Endodermal cell (in vitro differentiated cells): Measurements from ENCODE around the gene MSMP. TPM values are rescaled to one million over a fixed set of nuclear protein-coding genes. Genes with fewer than 3 reads are reported as not detected.

ENCODE experiments used
- DNase-seq: peaks from one replicate; pipeline ENCODE4 v3.0.0-alpha.2; 2017
- H3K27ac ChIP-seq: 2 replicates; pipeline ENCODE4 v1.5.1; 2013; ENCODE audit warnings: mild to moderate bottlenecking, low read depth, low read length, moderate library complexity
- H3K27me3 ChIP-seq: 2 replicates; pipeline ENCODE4 v1.6.1; 2013; ENCODE audit warnings: mild to moderate bottlenecking, low read length, moderate library complexity; ENCODE audit not compliant: insufficient read depth, control insufficient read depth, poor library complexity, severe bottlenecking
- H3K36me3 ChIP-seq: 2 replicates; pipeline ENCODE4 v1.7.0; 2013; ENCODE audit warnings: mild to moderate bottlenecking, low read length, moderate library complexity; ENCODE audit not compliant: control insufficient read depth, insufficient read depth
- H3K4me1 ChIP-seq: one replicate; pipeline ENCODE4 v1.7.0; 2013; ENCODE audit warnings: low read length; ENCODE audit not compliant: control insufficient read depth, insufficient read depth
- H3K4me3 ChIP-seq: 2 replicates; pipeline ENCODE4 v1.5.1; 2013; ENCODE audit warnings: mild to moderate bottlenecking, low read length, moderate library complexity
- H3K9ac ChIP-seq: 2 replicates; pipeline ENCODE4 v1.6.1; 2013; ENCODE audit warnings: mild to moderate bottlenecking, low read length, moderate library complexity; ENCODE audit not compliant: poor library complexity, severe bottlenecking; ENCODE audit errors: extremely low read depth
- H3K9me3 ChIP-seq: 2 replicates; pipeline ENCODE4 v1.6.1; 2013; ENCODE audit warnings: mild to moderate bottlenecking, low read length, moderate library complexity; ENCODE audit not compliant: control insufficient read depth
- H3K27ac Mint-ChIP-seq: 2 replicates; pipeline ENCODE4 v1.8.0; 2020; ENCODE audit warnings: mixed read lengths
- H3K27me3 Mint-ChIP-seq: 2 replicates; pipeline ENCODE4 v1.8.0; 2021; ENCODE audit warnings: mild to moderate bottlenecking, mixed read lengths; ENCODE audit not compliant: insufficient read depth
- H3K36me3 Mint-ChIP-seq: 2 replicates; pipeline ENCODE4 v1.8.0; 2020; ENCODE audit warnings: low read depth, mixed read lengths
- H3K4me1 Mint-ChIP-seq: 2 replicates; pipeline ENCODE4 v1.8.0; 2020; ENCODE audit warnings: mixed read lengths
- H3K4me3 Mint-ChIP-seq: 2 replicates; pipeline ENCODE4 v1.8.0; 2020; ENCODE audit warnings: mild to moderate bottlenecking, moderate library complexity, mixed read lengths
- H3K9me3 Mint-ChIP-seq: 2 replicates; pipeline ENCODE4 v1.8.0; 2020; ENCODE audit warnings: mild to moderate bottlenecking, mixed read lengths
- WGBS, 2 experiments: methylation state at CpG; one replicate each; pipeline versions ENCODE4 v1.1.5 to v1.1.7; 2013; ENCODE audit warnings: missing lambda C conversion rate in 2 of 2, mixed read lengths in 1 of 2; ENCODE audit not compliant: insufficient coverage in 1 of 2, insufficient read length in 1 of 2; 5-methylcytosine and 5-hydroxymethylcytosine counted together
- total RNA-seq, 2 donors: library from RNA; stranded (reverse); fragmentation: NEBNext Ultra II Directional in 1 of 2; extraction: Animal tissue kit (Norgen Biotek cat#: 25700) in 1 of 2; gene quantifications; 2 replicates in 1 of 2; 3 replicates in 1 of 2; pipeline ENCODE4 v1.2.1, GENCODE V29; 2021
- TF ChIP-seq, protein P1 (sequence below): fragments of 200-600 bp; sonication (generic); conservative IDR thresholded peaks from 2 replicates; pipeline ENCODE4 v1.5.0; 2021; ENCODE audit warnings: antibody characterized with exemption, mild to moderate bottlenecking

Gene MSMP
- total RNA-seq, 2 donors from 2014 or later, result 0.66 TPM; not detected in 1

DNA sequence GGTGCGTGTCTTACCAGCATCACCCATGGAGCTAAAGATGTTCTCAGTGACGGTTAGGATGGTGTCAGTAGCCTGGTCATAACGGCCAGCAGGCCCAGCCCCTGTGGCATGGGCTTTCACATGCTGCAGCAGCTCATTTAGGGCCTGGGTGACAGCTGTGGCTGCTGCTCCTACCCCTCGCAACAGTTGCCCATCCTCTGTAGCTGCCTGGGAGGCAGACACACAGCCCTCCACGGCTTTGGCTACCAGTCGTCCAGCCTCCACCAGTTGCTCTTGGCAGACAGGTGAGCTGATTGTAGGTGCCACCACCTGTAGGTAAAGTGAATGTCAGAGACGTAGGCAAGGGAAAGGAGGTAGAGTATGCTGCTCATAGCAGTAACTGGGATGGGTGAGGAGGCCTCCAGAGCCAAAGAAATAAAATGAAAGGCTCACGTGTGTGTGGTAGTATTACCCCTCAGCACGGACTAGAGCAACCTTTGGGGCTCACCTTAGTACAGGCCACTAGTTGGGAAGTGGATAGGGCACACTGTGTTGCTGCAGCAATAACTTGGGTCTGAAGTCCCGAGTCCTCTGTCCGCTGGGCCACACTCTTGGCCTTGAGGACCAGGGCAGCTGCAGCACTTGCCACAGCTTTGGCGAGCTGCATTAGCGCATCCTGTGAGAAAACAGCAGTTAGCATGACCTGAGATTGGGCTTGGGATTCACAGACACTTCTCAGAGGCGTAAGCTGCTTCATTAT, 36.8 kb downstream of the MSMP start:
- no peak overlapping the region for H3K4me3 ChIP-seq
- Mint-ChIP-seq H3K9me3 (no peaks in the 10 kb centered on the region), H3K36me3 (peaks cover 82% of the 10 kb centered on the region), H3K27ac (no peak overlapping the region), H3K4me3 (no peak overlapping the region), H3K4me1 (no peaks in the 10 kb centered on the region), H3K27me3 (no peaks in the 10 kb centered on the region)
- H3K27me3 ChIP-seq, result no peaks in the 10 kb centered on the region
- TF ChIP-seq, protein P1, sequence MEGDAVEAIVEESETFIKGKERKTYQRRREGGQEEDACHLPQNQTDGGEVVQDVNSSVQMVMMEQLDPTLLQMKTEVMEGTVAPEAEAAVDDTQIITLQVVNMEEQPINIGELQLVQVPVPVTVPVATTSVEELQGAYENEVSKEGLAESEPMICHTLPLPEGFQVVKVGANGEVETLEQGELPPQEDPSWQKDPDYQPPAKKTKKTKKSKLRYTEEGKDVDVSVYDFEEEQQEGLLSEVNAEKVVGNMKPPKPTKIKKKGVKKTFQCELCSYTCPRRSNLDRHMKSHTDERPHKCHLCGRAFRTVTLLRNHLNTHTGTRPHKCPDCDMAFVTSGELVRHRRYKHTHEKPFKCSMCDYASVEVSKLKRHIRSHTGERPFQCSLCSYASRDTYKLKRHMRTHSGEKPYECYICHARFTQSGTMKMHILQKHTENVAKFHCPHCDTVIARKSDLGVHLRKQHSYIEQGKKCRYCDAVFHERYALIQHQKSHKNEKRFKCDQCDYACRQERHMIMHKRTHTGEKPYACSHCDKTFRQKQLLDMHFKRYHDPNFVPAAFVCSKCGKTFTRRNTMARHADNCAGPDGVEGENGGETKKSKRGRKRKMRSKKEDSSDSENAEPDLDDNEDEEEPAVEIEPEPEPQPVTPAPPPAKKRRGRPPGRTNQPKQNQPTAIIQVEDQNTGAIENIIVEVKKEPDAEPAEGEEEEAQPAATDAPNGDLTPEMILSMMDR, result no peak
- no peak overlapping the region for H3K9ac ChIP-seq
- no peaks in the 10 kb centered on the region for H3K9me3 ChIP-seq
- H3K27ac ChIP-seq, result no peak overlapping the region
- peaks cover 98% of the 10 kb centered on the region for H3K36me3 ChIP-seq
- H3K4me1 ChIP-seq, result no peaks in the 10 kb centered on the region
- DNase-seq, result no peak
- WGBS, 2 experiments, result 92 to 94% methylated on average over 12 to 14 of the region's 14 CpGs

DNA sequence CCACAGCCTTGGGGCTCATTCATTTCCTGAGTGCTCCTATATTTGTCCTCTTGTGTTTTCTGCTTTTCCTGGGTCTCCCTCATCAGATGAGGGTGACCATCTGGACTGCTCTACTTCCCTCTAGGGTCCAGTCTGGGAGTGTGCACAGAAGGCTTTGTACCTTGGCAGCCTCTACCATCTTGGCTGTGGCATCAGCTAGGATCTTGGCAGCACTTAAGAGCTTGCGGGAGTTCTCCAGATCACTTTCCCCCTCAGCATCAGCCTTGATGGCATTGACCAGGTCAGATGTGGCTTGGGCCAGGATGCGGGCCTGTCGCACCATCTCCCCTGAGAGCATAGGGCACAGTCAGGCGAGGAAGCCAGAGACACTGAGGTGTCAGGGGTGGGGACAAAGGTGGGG, 37.8 kb downstream of the MSMP start:
- no peak overlapping the region for H3K9ac ChIP-seq
- Mint-ChIP-seq H3K27me3 (no peaks in the 10 kb centered on the region), H3K4me1 (no peaks in the 10 kb centered on the region), H3K36me3 (peaks cover 81% of the 10 kb centered on the region), H3K9me3 (no peaks in the 10 kb centered on the region), H3K4me3 (no peak overlapping the region), H3K27ac (no peak overlapping the region)
- DNase-seq, result no peak
- TF ChIP-seq, protein P1, result no peak
- peaks cover 98% of the 10 kb centered on the region for H3K36me3 ChIP-seq
- no peaks in the 10 kb centered on the region for H3K27me3 ChIP-seq
- H3K4me3 ChIP-seq, result no peak overlapping the region
- no peaks in the 10 kb centered on the region for H3K4me1 ChIP-seq
- no peaks in the 10 kb centered on the region for H3K9me3 ChIP-seq
- no peak overlapping the region for H3K27ac ChIP-seq
- WGBS, 2 experiments, result 92 to 97% methylated on average over 2 to 4 of the region's 4 CpGs

DNA sequence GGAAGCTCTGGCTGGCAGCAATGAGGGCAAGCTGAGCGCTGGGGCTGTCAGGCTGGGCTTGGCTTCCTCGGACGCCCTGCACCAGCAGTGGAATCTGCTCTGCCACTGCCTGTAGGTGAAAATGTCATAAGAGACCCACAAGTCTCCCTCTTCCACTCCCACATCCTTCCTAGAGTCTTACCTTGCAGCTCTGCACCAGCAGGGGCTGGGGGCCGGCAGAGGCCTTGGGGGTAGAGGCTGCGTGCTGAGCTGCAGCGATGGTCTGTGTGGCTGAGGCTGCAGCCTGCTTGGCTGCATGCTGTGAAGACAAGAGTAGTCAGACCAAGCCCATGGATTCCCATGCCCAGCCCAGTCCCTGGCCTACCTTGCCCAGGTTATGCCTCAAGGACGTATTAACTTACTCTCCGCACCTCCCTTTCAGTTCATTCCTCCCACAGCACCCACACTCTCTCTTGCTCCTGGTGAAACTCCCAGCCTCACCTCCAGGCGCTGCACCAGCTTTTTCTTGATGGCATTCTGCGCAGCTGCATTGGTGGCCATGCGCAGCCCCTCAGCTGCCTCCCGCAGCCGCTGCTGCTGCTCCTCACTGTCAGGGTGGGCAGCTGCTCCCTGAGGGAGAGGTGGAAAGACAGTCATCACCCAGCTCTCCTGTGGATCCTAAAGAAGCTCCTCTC, 39.4 kb downstream of the MSMP start:
- H3K9ac ChIP-seq, result no peak overlapping the region
- Mint-ChIP-seq H3K27me3 (no peaks in the 10 kb centered on the region), H3K27ac (no peak overlapping the region), H3K4me3 (no peak overlapping the region), H3K36me3 (peaks cover 80% of the 10 kb centered on the region), H3K9me3 (no peaks in the 10 kb centered on the region), H3K4me1 (no peaks in the 10 kb centered on the region)
- TF ChIP-seq, protein P1, result no peak
- no peaks in the 10 kb centered on the region for H3K4me1 ChIP-seq
- H3K9me3 ChIP-seq, result no peaks in the 10 kb centered on the region
- DNase-seq, result no peak
- WGBS, 2 experiments, result 96 to 97% methylated on average over 11 to 13 of the region's 13 CpGs
- H3K27me3 ChIP-seq, result no peaks in the 10 kb centered on the region
- no peak overlapping the region for H3K4me3 ChIP-seq
- peaks cover 95% of the 10 kb centered on the region for H3K36me3 ChIP-seq
- H3K27ac ChIP-seq, result no peak overlapping the region
